ENCODE measurements around the gene WDR37.
A peak's percentile ranks its signal among the peaks of the same experiment; 100 is the strongest.

WDR37 gene

DNA sequence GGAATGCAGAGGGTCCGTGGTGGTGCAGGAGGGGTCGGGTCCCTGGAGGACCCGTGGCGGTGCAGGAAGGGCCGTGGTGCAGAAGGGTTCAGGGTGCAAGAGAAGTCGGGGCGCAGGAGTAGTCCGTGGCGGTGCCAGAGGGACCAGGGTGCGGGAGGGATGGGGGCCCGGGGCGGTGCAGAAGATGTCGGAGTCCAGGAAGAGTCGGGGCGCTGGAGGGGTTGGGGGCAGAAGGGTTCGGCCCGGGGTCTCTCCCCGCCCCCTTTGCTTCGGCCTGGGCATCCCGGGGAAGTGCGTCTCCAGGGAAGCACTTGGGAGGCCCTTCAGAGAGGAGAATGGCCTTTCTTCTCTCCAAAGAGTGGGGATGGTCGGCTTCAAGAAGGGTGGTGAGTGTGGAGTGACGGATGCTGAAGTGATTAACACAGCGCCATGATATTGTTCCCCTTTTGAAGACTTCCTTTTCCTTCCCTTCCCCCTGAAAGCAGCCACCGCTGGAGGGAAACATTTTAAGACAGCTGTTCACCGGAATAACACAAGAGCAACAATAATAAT, 997 bp downstream of the WDR37 start:
- Histone ChIP-seq H3K27me3 (replicated peaks; ENCODE audit: control insufficient read depth, insufficient read depth, low read length) (no peaks in the 10 kb centered on the region), H3K4me3 (replicated peaks; ENCODE audit: low read depth, low read length) (peak overlapping the region; percentile 98), H3K36me3 (ENCODE audit: control insufficient read depth, insufficient read depth, low read length) (peaks cover 1% of the 10 kb centered on the region; the same call in 1 of the 2 replicates)
- DNase-seq (ENCODE audit: extremely low read depth, insufficient read length): no peak
- TF ChIP-seq, protein P1, sequence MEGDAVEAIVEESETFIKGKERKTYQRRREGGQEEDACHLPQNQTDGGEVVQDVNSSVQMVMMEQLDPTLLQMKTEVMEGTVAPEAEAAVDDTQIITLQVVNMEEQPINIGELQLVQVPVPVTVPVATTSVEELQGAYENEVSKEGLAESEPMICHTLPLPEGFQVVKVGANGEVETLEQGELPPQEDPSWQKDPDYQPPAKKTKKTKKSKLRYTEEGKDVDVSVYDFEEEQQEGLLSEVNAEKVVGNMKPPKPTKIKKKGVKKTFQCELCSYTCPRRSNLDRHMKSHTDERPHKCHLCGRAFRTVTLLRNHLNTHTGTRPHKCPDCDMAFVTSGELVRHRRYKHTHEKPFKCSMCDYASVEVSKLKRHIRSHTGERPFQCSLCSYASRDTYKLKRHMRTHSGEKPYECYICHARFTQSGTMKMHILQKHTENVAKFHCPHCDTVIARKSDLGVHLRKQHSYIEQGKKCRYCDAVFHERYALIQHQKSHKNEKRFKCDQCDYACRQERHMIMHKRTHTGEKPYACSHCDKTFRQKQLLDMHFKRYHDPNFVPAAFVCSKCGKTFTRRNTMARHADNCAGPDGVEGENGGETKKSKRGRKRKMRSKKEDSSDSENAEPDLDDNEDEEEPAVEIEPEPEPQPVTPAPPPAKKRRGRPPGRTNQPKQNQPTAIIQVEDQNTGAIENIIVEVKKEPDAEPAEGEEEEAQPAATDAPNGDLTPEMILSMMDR (IDR thresholded peaks at IDR 0.05; ENCODE audit: insufficient read depth, low read length, poor library complexity, severe bottlenecking): no peak

DNA sequence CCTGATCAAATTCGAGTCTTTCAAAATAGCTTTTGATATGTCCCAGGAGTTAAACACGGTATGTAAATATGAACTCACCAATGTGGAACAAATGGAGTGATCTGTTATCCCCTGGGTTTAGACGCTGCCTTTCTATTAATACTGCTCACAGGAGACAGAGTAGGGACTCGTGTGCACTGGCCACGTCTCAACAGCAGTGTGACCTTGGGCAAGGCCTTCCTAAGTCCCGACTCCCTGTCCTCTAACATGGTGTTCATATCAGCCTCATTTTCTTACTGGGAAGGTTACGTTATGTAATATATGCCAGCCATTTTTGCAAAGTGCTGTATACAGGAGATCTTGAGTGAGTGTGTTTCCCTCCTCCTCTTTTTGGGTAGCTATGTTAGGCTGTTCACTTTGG, 1.8 kb downstream of the WDR37 start:
- Histone ChIP-seq H3K4me3 (replicated peaks; ENCODE audit: low read depth, low read length) (peak overlapping the region; percentile 98), H3K27me3 (replicated peaks; ENCODE audit: control insufficient read depth, insufficient read depth, low read length) (no peaks in the 10 kb centered on the region), H3K36me3 (ENCODE audit: control insufficient read depth, insufficient read depth, low read length) (no peaks in the 10 kb centered on the region)
- no peak for DNase-seq (ENCODE audit: extremely low read depth, insufficient read length)
- TF ChIP-seq, protein P1 (IDR thresholded peaks at IDR 0.05; ENCODE audit: insufficient read depth, low read length, poor library complexity, severe bottlenecking): no peak

DNA sequence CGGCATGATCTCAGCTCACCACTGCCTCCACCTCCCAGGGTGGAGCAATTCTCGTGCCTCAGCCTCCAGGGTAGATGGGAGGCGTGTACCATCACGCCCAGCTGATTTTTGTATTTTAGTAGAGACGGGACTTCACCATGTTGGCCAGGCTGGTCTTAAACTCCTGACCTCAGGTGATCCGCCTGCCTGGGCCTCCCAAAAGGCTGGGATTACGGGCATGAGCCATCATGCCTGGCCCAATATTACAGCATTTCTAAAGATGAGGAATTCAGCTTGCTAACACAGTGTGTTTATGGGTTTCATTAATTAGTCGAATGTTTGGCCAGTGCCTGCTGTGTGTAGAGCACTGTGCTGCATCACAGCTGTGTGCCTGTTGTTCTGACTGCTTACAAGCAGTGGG, 3.7 kb downstream of the WDR37 start:
- H3K36me3 ChIP-seq (ENCODE audit: control insufficient read depth, insufficient read depth, low read length): peaks cover 3% of the 10 kb centered on the region
- no peaks in the 10 kb centered on the region for H3K27me3 ChIP-seq (replicated peaks; ENCODE audit: control insufficient read depth, insufficient read depth, low read length)
- no peak overlapping the region for H3K4me3 ChIP-seq (replicated peaks; ENCODE audit: low read depth, low read length)
- no peak for DNase-seq (ENCODE audit: extremely low read depth, insufficient read length)
- TF ChIP-seq, protein P1 (IDR thresholded peaks at IDR 0.05; ENCODE audit: insufficient read depth, low read length, poor library complexity, severe bottlenecking): no peak

DNA sequence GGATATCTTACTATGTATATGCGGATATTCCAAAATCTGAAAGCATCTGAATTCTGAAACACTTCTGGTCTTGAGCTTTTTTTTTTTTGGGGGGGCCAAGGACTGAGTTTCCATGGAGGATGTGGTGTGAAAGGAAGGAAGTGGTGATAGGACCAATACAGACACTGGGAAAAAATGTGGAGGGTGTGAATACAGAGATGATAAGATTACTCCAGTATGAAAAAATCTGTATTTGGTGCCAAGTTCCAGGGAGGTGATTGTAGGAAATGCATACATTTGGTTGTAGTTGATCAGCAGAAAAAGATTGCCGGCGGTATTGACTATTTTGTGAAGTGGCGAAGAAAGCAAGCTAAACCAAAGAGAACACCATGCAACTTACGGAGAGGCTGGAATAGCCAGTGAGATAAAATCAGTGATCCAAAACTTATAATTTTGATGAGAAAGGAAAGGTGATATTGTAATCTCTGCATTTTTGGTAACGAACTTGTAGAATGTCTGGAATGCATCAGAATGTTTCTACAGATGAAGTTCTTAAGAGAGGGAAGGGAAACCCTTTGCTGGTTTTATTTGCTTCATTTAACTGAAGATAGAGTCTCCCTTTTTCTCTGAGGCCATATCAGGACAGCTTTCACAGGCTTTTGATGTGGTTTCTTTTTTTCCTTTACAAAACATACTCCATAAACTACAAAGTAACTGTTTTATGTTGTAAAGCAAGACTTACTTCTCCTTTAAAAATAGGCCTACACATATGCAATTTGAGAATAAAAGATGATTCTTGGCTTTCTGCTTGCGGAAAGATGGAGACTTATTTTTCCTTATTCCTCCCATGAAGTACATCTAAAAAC, 6.0 kb downstream of the WDR37 start:
- Histone ChIP-seq H3K4me3 (replicated peaks; ENCODE audit: low read depth, low read length) (no peak overlapping the region), H3K27me3 (replicated peaks; ENCODE audit: control insufficient read depth, insufficient read depth, low read length) (no peaks in the 10 kb centered on the region), H3K36me3 (ENCODE audit: control insufficient read depth, insufficient read depth, low read length) (peaks cover 3% of the 10 kb centered on the region)
- TF ChIP-seq, protein P1 (IDR thresholded peaks at IDR 0.05; ENCODE audit: insufficient read depth, low read length, poor library complexity, severe bottlenecking): no peak
- no peak for DNase-seq (ENCODE audit: extremely low read depth, insufficient read length)

DNA sequence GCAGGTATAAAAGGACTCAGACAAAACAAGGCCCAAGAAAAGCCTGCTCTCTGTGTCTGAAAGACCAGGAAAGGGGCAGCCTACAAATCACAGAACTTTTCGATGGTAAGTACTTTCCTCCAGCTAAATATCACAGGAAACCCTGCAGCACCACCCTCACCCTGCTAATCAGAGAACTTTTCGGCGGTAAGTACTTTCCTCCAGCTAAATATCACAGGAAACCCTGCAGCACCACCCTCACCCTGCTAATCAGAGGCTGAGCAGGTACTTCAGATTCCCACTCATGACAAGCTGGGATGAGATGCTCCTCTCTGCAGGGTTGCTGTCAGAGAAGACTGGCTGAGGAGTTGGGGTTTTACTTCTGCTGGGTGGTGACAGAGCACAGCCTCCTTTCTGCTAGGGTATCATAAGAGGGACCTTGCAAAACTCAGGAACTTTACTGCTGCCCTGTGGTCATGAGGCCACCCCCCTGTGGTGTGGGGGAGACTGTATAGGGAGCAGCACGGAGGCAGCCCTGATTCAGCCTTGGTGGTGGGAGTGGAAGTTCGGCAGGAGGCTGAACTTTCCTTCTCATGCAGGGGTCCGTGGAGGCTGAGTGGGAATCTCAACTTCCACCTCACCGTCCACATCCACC, 7.2 kb downstream of the WDR37 start:
- H3K4me3 ChIP-seq (replicated peaks; ENCODE audit: low read depth, low read length): no peak overlapping the region
- peaks cover 3% of the 10 kb centered on the region for H3K36me3 ChIP-seq (ENCODE audit: control insufficient read depth, insufficient read depth, low read length)
- TF ChIP-seq, protein P1 (IDR thresholded peaks at IDR 0.05; ENCODE audit: insufficient read depth, low read length, poor library complexity, severe bottlenecking): no peak
- no peak for DNase-seq (ENCODE audit: extremely low read depth, insufficient read length)
- H3K27me3 ChIP-seq (replicated peaks; ENCODE audit: control insufficient read depth, insufficient read depth, low read length): no peaks in the 10 kb centered on the region

All from GM06990 (cell line).